ENCODE results near the gene SYNCRIP. TPM values are rescaled to one million over a fixed set of nuclear protein-coding genes. Genes with fewer than 3 reads are reported as not detected.
"Not testable (repeated sequence)": the region's sequence is repeated elsewhere in the genome, so short reads cannot be mapped to it uniquely, and the experiment has no call there.

The SYNCRIP gene
- total RNA-seq, 1 donor from 2014 or later: 136 TPM

- H3K27ac Mint-ChIP-seq (ENCODE audit: unreplicated experiment): no peak overlapping the region
- H3K4me3 Mint-ChIP-seq (ENCODE audit: unreplicated experiment): no peak overlapping the region
- H3K36me3 Mint-ChIP-seq (ENCODE audit: low read depth, unreplicated experiment): peaks cover 3% of the 10 kb centered on the region
- Histone ChIP-seq H3K36me3 (ENCODE audit: insufficient read depth, low read length) (peaks cover 6% of the 10 kb centered on the region), H3K4me1 (ENCODE audit: insufficient read depth, low read length) (peaks cover 5% of the 10 kb centered on the region), H4K20me1 (ENCODE audit: insufficient read depth, low read length) (peaks cover 3% of the 10 kb centered on the region), H3K27ac (ENCODE audit: low read depth, low read length) (no peak overlapping the region), H2AFZ (ENCODE audit: low read depth, low read length) (no peak overlapping the region), H3K4me3 (ENCODE audit: insufficient read depth, low read depth, low read length) (no peak overlapping the region), H3K9me3 (ENCODE audit: insufficient read depth, low read depth, low read length) (no peaks in the 10 kb centered on the region), H3K4me2 (ENCODE audit: low read length) (no peak overlapping the region), H3K9ac (ENCODE audit: low read length) (no peak overlapping the region), H3K79me2 (ENCODE audit: insufficient read depth, low read length) (no peaks in the 10 kb centered on the region), H3K27me3 (ENCODE audit: insufficient read depth, low read length) (no peaks in the 10 kb centered on the region)
- H3K27me3 Mint-ChIP-seq (ENCODE audit: low read depth, unreplicated experiment): no peaks in the 10 kb centered on the region
- DNase-seq (ENCODE audit: low read depth) (no peak), FAIRE-seq (no peak)
- TF ChIP-seq EZH2 (IDR thresholded peaks at IDR 0.05; ENCODE audit: insufficient read depth, low read length): no peak
- TF ChIP-seq CTCF (IDR thresholded peaks at IDR 0.05; ENCODE audit: insufficient read depth, low read depth, low read length): no peak
- H3K4me1 Mint-ChIP-seq (ENCODE audit: low read depth, unreplicated experiment): peaks cover 4% of the 10 kb centered on the region
- no peaks in the 10 kb centered on the region for H3K9me3 Mint-ChIP-seq (ENCODE audit: unreplicated experiment)
Measured at GRCh38 chr6:85565736-85566135, 77.0 kb downstream of the SYNCRIP start.

DNA sequence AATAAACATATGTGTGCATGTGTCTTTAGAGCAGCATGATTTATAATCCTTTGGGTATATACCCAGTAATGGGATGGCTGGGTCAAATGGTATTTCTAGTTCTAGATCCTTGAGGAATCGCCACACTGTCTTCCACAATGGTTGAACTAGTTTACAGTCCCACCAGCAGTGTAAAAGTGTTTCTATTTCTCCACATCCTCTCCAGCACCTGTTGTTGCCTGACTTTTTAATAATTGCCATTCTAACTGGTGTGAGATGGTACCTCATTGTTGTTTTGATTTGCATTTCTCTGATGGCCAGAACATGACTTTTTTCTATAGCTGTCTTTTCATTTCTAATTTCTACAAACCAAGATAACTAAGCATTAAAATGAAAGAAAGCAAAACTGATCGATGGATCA is 78.5 kb downstream of the SYNCRIP start:
- H2AFZ ChIP-seq (ENCODE audit: low read depth, low read length); H3K36me3 Mint-ChIP-seq (ENCODE audit: low read depth, unreplicated experiment); H3K27ac ChIP-seq (ENCODE audit: low read depth, low read length); H3K4me1 Mint-ChIP-seq (ENCODE audit: low read depth, unreplicated experiment); H3K9ac ChIP-seq (ENCODE audit: low read length); FAIRE-seq; H3K9me3 ChIP-seq (ENCODE audit: insufficient read depth, low read depth, low read length); H3K27me3 Mint-ChIP-seq (ENCODE audit: low read depth, unreplicated experiment); H3K27me3 ChIP-seq (ENCODE audit: insufficient read depth, low read length); H3K4me2 ChIP-seq (ENCODE audit: low read length); H3K36me3 ChIP-seq (ENCODE audit: insufficient read depth, low read length); H3K4me1 ChIP-seq (ENCODE audit: insufficient read depth, low read length); H3K4me3 ChIP-seq (ENCODE audit: insufficient read depth, low read depth, low read length); H3K4me3 Mint-ChIP-seq (ENCODE audit: unreplicated experiment); H4K20me1 ChIP-seq (ENCODE audit: insufficient read depth, low read length); DNase-seq (ENCODE audit: low read depth); H3K79me2 ChIP-seq (ENCODE audit: insufficient read depth, low read length); H3K9me3 Mint-ChIP-seq (ENCODE audit: unreplicated experiment); H3K27ac Mint-ChIP-seq (ENCODE audit: unreplicated experiment): not testable (repeated sequence)

Other genes with a start within 250 kb of the SYNCRIP start
- 76.1 and 77.4 TPM in 2 replicates for gene NT5E, start 192.8 kb downstream of the SYNCRIP start, total RNA-seq
- 89.5 and 90.5 TPM in 2 replicates for gene SNX14, start 49.0 kb downstream of the SYNCRIP start, total RNA-seq